MG63 (cell line): ENCODE results near the gene DPF3. TPM values are rescaled to one million over a fixed set of nuclear protein-coding genes. Genes with fewer than 3 reads are reported as not detected.
A peak's percentile ranks its signal among the peaks of the same experiment; 100 is the strongest.

Source experiments
- DNase-seq: peaks from one replicate; pipeline ENCODE4 v3.0.0-alpha.2; 2020
- H3K27me3 ChIP-seq: fragments of 250-450 bp; sonication (Bioruptor Pico); 2 replicates; pipeline ENCODE4 v1.5.1; 2020; ENCODE audit warnings: mild to moderate bottlenecking, moderate library complexity
- H3K36me3 ChIP-seq: fragments of 250-450 bp; sonication (Bioruptor Pico); 2 replicates; pipeline ENCODE4 v1.5.1; 2020; ENCODE audit warnings: mild to moderate bottlenecking, moderate library complexity
- H3K4me3 ChIP-seq: fragments of 250-450 bp; sonication (Bioruptor Pico); 2 replicates; pipeline ENCODE4 v1.5.1; 2020; ENCODE audit warnings: mild to moderate bottlenecking, moderate library complexity
- H3K9me3 ChIP-seq: fragments of 250-450 bp; sonication (Bioruptor Pico); 2 replicates; pipeline ENCODE4 v1.5.1; 2020; ENCODE audit warnings: mild to moderate bottlenecking, moderate library complexity
- total RNA-seq: library from RNA; depleted of rRNA; stranded (reverse); fragments of >200 nt; shearing (Covaris generic); gene quantifications from 2 replicates; pipeline ENCODE4 v1.2.3, GENCODE V29; 2014; ENCODE audit warnings: low replicate concordance

Gene DPF3
- total RNA-seq, 1 experiment from 2014 or later: 2.3 TPM

DNA sequence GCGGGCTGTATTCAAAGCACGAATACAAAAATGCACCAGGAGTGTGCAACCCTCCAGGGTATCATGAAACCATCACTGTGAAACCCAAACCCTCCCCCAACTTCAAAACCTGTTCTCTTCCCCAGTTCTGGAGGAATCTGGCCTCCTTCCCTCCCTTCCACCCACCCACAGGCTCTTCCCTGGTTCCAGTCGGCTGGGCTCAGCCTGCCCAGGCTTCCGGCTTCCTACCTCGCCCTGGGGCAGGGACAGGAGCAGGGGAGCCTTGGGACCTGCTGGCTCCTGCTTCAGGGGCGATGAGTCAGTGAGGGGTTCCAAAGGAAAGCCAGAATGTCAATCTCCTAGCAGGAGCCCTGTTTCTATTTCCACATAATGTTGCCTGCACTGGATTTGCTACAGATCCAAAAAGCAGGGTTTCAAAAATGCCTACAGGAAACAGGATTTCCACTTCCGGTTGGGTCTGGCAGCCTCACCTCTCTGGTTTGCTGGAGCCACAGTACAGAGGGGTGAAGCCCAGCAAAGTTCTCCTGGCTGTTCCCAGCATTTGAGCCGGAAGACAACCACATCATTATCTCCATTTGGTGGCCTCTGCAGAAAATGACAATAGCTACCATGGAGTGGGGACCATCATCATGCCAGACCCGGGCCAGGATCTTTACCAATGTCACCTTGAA, 278.3 kb downstream of the DPF3 start:
- no peak overlapping the region for H3K4me3 ChIP-seq
- H3K9me3 ChIP-seq: no peaks in the 10 kb centered on the region
- DNase-seq: peak; percentile 89

DNA sequence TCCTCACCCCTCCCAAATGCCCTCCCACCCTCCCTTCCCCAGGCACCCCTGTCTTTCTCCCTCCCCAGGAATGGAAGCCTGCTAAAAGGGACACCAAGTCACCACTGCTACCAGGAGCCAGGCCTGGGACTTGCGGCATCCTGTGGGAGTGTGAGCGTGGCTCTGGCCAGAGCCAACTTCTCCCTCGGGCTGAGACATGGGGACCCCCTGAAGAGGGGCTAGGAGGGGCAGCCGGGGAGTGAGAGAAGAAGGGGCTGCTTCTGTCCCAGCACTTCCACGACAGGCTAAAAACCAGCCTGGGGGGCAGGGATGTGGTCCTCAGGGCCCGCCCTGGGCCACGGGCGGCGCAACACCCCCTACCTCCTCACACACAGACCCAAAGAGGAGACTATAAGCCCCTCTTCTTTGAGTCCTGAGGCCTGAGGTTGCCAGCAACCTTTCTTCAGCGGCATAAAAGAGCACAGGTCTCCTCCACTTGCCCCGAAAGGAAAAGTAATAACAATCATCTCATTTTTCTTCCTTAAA, 278.9 kb downstream of the DPF3 start:
- no peaks in the 10 kb centered on the region for H3K27me3 ChIP-seq
- H3K9me3 ChIP-seq: no peaks in the 10 kb centered on the region
- no peak for DNase-seq
- H3K36me3 ChIP-seq: no peaks in the 10 kb centered on the region
- H3K4me3 ChIP-seq: no peak overlapping the region

More for the DNA sequence above, 278.3 kb downstream of the DPF3 start:
- H3K27me3 ChIP-seq: no peaks in the 10 kb centered on the region
- no peaks in the 10 kb centered on the region for H3K36me3 ChIP-seq

DNA sequence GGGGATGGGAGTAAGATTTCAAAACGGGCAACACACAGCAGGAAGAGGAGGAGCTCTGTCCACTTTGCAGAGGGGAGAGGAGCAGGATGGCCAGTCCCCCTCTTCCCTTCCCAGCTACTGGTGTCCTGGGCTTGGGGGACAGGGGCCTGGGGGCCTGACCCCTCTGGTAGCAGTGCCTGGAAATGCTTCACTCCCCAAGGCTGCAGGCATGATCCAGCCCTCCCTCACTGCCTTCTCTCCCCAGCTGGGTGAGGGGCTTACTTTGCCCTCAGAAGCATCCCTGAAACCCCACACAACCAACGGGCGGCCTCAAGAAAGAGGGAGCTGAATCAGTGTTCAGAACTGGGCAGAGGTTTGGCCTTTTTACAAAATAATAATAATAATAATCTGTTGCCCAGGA, 279.5 kb downstream of the DPF3 start:
- DNase-seq: no peak
- H3K9me3 ChIP-seq: no peaks in the 10 kb centered on the region
- H3K4me3 ChIP-seq: no peak overlapping the region

DNA sequence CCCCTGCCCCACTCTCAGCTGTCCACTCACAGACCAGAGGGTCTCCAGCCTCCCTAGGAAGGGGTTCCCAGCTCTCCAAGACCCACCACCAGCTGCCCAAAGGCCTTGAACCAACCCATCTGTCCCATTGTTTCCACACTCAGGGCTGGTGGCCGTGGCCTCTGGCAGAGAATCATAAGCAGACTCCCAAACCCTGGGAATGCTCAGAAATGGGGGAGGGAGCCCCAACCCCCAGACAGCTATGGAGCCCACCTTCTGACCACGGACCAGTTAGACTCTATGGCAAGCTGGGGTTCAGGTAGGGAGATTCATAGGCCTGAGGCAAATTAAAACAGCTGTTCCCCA, 280.0 kb downstream of the DPF3 start:
- Histone ChIP-seq H3K27me3 (no peaks in the 10 kb centered on the region), H3K4me3 (no peak overlapping the region), H3K9me3 (no peaks in the 10 kb centered on the region), H3K36me3 (no peaks in the 10 kb centered on the region)
- no peak for DNase-seq

More for the DNA sequence above, 279.5 kb downstream of the DPF3 start:
- Histone ChIP-seq H3K36me3 (no peaks in the 10 kb centered on the region), H3K27me3 (no peaks in the 10 kb centered on the region)

DNA sequence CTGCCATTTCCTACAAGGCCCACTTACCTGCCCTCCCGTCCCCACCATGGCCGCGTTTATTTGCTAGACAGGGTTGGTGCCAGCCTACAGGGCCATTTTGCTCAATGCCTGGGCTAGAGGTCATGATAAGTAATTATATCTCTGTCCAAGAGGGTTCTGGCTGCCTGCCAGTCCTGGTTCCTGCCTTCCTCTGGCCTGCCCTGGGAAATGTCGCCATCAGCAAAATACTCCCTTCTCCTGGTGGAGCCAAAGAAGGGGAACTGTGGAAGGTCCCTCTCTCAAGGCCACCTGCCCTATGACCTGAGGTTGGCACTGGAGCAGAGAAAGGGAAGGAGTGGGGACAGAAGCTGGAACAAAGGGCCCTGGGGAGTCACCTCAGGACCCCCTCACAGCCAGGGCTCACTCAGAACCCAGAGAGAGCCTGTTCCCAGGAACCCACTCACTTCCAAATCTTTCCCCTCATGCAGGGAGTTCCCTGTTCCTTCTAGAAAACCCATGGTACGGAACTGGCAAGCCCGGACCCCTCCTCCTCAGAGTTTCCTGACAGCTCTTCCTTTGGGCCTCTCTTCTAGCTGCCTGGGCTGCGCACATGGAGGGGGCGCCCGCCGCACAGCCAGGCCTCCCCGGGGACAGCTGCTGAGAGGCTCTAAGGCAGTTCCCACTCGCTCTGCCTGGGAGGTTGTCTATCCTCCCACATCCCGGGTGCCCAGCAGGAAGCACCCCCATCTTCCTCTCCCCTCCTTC, 280.5 kb downstream of the DPF3 start:
- Histone ChIP-seq H3K27me3 (no peaks in the 10 kb centered on the region), H3K9me3 (no peaks in the 10 kb centered on the region), H3K36me3 (no peaks in the 10 kb centered on the region), H3K4me3 (no peak overlapping the region)
- DNase-seq: peak; percentile 52

DNA sequence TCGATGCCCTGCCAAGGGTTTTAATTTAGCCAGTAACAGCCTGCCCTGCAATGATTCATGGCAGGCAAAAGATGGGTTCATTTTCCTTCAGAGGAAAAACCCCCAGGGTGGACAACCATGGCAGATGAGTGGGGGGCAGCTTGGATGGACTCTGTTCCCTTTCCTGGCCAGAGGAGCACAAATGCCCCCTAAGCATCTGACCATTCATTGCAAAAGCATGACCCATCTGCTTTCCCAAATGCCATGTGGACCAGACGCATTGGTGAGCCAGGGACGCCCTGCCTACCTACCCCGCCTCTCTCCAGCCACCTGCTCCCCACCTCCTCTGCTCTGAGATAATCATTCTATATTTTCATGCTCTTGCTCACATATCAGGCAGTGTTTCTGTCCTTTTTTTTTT, 281.9 kb downstream of the DPF3 start:
- Histone ChIP-seq H3K27me3 (no peaks in the 10 kb centered on the region), H3K4me3 (no peak overlapping the region), H3K36me3 (no peaks in the 10 kb centered on the region), H3K9me3 (no peaks in the 10 kb centered on the region)
- DNase-seq: no peak

DNA sequence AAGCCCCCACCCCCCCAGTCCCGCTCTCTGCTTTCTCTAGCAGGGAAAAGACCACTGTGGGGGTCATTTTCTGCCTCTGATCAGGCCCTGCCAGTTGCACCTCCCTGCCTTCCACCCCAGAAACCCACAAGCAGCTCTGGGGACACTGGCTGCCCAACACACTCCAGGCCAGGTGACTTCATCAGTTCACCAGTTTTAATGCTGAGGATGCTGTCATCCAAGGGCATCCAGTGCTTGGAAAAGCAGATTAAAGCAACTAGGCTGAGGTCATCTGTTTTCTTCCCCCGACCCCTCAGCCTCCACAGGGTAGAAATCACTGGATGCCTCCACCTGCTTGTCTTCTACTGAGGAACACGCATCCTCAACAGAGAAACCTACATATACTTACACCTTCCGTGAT, 282.4 kb downstream of the DPF3 start:
- no peaks in the 10 kb centered on the region for H3K9me3 ChIP-seq
- no peaks in the 10 kb centered on the region; the same call in 1 of the 2 replicates for H3K36me3 ChIP-seq
- DNase-seq: no peak
- H3K27me3 ChIP-seq: no peaks in the 10 kb centered on the region
- no peak overlapping the region for H3K4me3 ChIP-seq

DNA sequence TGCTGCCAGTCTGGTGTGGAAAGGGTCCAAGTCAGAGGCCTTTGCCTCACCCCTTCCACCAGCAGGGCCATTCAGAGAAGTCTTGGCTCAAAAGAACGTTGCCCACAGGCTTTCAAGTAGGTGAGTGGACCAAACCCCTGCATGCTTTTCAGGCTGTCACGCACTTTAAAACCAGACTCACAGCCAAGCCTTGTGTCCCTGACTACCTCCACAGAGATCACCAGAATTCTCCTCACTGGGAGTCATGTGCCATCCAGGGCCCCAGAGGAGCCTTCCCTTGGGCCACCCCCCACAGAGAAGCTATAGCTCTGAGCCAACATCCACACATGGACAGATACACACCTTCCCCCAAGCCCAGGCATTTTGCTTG, 283.1 kb downstream of the DPF3 start:
- Histone ChIP-seq H3K9me3 (no peaks in the 10 kb centered on the region), H3K36me3 (no peaks in the 10 kb centered on the region; the same call in 1 of the 2 replicates), H3K27me3 (no peaks in the 10 kb centered on the region), H3K4me3 (no peak overlapping the region)
- peak; percentile 37 for DNase-seq

DNA sequence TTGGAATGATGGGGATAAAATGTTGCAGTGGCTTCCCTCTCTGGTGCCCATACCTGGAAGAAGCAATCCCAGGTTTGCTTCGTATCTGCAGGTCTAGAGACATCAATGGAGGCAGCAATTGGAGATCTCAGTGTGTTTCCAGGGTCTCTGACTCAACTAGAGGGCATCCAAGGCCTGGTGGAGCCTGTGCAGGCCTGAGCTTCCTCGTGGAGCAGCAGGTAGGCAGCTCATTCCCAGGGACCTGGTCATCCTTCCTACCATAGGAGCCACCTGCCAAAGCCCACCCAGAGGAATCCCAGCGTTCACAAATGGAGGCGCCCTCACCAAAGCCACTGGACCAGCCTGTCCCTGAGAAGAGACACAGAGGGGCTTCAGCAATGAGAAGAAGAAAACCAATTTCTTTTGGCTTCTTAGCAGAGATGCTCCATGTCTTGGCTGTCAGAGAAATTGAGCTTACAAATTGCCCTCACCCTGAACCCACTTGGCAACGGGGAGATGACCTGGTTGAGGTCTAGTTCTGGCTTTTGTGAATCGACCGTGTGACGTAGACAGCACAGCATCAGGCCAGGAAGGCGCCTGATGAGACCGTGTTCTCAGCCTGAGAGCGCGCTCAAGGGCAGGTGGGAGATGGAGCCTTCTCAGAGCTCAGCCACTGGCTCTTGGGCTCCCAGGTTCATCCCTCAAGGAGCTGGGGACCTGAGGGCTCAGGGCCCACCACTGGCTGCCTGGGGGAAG, 283.6 kb downstream of the DPF3 start:
- H3K36me3 ChIP-seq: no peaks in the 10 kb centered on the region; the same call in 1 of the 2 replicates
- H3K4me3 ChIP-seq: no peak overlapping the region
- H3K9me3 ChIP-seq: no peaks in the 10 kb centered on the region
- H3K27me3 ChIP-seq: no peaks in the 10 kb centered on the region
- DNase-seq: no peak

DNA sequence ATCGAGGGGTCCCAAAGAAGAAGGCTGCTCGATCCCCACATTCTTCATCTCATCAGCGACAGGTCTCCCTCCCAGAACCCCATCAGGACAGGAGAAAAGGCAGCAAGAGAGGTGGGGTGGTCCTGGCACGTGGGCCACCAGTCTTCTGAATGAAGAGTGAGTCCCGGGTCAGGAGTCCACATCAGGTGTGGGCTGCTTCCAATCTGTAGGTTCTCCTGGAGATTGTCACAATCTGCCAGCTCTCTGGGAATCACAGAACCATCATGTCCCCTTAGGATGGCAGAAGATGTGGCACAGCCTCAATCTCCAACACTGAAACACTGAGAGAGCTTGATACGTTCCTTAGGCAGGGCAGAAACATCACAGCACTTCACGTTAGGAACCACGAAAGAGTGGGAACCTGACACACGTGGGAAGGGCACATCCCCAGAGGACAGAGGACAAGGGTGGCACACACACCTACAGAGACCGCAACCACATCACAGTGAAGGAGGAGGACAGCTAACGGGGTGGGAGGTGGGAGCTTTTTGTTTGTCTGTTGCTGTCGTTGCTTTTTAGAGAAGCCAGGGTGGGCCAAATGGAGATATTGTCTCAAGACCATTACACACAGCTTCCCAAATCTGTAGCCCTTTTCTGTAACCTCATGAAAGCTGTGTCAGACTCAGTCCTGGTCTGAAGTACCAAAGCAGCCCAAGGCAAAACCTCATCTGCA, 284.5 kb downstream of the DPF3 start:
- Histone ChIP-seq H3K4me3 (no peak overlapping the region), H3K27me3 (no peaks in the 10 kb centered on the region), H3K9me3 (no peaks in the 10 kb centered on the region), H3K36me3 (no peaks in the 10 kb centered on the region; the same call in 1 of the 2 replicates)
- no peak for DNase-seq

DNA sequence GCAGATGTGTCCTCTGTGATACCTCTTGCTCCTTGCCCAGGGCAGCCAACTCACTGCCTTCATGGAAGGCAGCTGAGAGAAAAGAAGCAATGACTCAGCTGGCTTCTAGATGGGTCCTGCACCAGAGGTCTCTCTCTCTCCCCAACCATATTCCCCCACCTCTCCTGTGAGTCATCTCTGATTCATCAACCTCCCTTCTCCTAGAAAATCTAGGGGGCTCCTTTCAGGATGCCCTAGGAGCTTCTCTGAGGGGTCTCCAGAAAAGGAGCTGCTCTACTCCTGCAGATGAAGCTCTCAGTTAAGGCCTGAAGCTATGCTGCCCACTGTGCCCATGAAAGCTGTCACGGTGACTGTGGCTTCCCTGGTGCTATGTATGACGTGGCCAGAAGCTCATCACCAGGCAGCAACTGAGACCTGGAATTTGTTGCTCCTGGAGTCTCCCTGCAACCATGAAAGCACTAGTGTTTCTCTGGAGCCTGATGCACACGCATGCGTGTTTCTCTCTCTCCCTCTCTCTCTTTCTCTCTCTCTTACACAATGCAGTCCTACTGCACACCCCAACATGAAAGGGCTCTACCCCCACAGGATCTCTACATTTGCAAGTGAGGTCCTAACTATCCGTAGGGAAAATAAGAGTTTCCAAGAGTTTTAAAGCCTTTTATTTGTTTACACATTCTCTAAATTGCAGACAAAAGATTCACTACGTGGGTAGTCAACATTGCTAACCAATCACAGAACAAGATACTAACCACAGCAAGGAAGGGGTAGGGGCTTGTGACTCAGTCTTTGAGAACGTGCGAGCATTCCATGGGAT, 285.3 kb downstream of the DPF3 start:
- H3K36me3 ChIP-seq: no peaks in the 10 kb centered on the region; the same call in 1 of the 2 replicates
- no peaks in the 10 kb centered on the region for H3K9me3 ChIP-seq
- peak; percentile 78 for DNase-seq
- no peak overlapping the region for H3K4me3 ChIP-seq
- no peaks in the 10 kb centered on the region for H3K27me3 ChIP-seq

DNA sequence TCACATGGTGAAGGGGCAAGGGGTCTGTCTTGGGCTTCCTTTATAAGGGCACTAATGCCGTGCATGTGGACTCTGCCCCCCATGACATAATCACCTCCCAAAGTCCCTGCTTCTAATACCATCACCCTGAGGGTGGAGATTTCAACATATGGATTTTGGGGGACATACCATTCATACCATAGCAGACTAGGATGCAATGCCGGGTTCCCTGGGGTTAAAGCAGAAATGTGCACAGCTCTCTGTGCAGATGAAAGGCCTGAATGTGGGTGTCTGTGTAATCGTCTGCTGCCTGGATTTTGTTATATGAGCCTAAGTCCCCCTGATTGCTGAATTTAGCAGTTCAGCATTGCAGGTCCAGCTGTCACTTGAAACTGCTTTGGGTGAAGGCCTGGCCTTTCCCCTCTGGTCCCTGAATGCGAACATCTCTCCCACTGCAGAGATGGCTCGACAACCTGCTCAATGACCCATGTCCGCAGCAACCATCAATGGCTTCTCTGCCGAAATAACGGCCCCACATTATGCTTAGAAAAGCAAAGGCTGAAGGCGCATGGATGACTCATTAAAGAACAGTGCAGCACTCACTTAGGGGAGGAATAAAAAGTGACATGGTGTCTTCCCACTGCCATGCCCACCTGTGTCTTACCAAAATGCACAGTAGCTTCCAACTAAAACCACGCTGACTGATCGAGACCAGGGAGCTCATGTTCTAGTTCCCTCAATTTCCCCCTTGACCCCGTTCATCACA, 286.3 kb downstream of the DPF3 start:
- Histone ChIP-seq H3K36me3 (no peaks in the 10 kb centered on the region; the same call in 1 of the 2 replicates), H3K9me3 (no peaks in the 10 kb centered on the region), H3K27me3 (no peaks in the 10 kb centered on the region), H3K4me3 (no peak overlapping the region)
- DNase-seq: no peak

DNA sequence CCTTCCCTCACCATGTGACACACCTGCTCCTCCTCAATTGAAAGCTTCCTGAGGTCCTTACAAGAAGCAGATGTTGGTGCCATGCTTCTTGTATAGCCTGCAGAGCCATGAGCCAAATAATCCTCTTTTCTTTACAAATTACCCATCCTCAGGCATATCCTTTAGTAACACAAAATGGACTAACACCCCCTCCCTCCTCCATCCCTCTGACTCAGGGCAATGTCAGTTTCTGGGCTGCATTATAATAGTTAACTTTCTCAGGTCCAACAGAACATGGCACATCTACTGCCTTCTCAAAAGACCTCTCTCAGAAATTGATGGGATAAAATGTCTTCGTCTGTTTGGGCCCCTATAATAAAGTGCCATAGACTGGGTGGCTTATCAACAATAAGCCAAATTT, 287.0 kb downstream of the DPF3 start:
- no peak for DNase-seq
- no peaks in the 10 kb centered on the region for H3K9me3 ChIP-seq
- no peaks in the 10 kb centered on the region for H3K27me3 ChIP-seq
- H3K4me3 ChIP-seq: no peak overlapping the region
- no peaks in the 10 kb centered on the region; the same call in 1 of the 2 replicates for H3K36me3 ChIP-seq

DNA sequence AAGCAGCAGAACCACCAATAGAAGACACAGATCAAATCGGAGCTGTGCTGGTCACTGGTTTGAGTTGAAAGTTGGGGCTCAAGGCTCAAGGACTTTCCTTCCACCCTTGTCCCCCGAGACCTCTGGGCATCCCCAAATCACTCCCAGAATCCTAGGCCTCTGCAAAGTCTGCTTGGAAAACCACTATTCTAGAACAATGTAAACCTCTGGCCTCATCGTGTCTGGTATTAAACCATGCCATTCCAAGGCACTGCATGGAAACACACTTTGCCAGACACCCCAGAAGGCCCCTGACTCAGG, 288.0 kb downstream of the DPF3 start:
- no peaks in the 10 kb centered on the region for H3K27me3 ChIP-seq
- no peaks in the 10 kb centered on the region for H3K9me3 ChIP-seq
- DNase-seq: no peak
- no peaks in the 10 kb centered on the region; the same call in 1 of the 2 replicates for H3K36me3 ChIP-seq
- no peak overlapping the region for H3K4me3 ChIP-seq

DNA sequence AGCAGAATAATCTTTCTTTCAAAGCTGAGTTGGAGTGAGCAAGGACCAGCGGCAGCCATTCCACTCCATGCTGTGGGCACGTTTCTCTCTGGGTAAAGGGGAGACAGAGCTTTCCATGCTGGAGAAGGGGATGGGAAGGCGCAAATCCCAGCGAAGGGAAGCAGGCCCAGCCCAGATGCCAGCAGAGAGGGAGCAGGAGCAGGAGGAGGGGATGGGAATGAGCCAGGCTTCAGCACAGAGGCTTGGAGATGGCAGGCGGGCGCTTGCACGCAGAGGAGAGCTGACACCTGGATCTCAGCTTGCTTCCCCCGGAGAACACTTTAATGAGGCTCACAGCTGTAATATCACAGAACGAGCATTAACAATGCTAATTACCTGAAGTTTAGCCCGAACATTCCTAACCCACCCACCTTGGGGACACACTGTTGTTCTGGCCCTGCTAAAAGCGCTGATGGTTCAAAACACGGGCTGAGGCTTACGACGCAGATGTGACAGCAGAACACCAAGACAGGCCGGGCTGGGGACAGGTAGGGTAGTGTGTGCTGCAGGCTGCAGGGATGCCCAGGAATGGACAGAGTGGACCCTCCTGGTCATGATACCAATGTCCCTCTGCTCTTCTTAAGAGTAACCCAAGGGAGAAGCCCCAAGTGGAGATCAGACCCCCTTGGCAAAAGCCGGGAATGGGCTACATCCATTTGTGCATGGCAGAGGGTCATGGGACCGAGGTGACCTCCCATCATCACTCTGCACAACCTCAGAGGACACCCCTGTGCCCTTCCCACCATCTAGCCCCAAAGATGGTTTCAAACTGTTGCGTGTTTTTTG, 288.6 kb downstream of the DPF3 start:
- no peaks in the 10 kb centered on the region for H3K27me3 ChIP-seq
- no peak for DNase-seq
- no peaks in the 10 kb centered on the region; the same call in 1 of the 2 replicates for H3K36me3 ChIP-seq
- H3K9me3 ChIP-seq: no peaks in the 10 kb centered on the region
- H3K4me3 ChIP-seq: no peak overlapping the region
